Neuronal stem cell (in vitro differentiated cells): ENCODE data around the gene ASS1.

Experiments
- DNase-seq: peaks from one replicate; pipeline ENCODE4 v3.0.0-alpha.2; 2013; ENCODE audit warnings: low spot score
- H2AFZ ChIP-seq: one replicate; pipeline ENCODE4 v1.6.1; 2013; ENCODE audit warnings: mild to moderate bottlenecking, low read length, inconsistent platforms
- H2AK5ac ChIP-seq: 2 replicates; pipeline ENCODE4 v1.6.1; 2013; ENCODE audit warnings: low read depth, mild to moderate bottlenecking, inconsistent platforms, low read length, moderate library complexity, mixed read lengths
- H2BK120ac ChIP-seq: 2 replicates; pipeline ENCODE4 v1.6.1; 2013; ENCODE audit warnings: low read depth, mild to moderate bottlenecking, inconsistent platforms, low read length, moderate library complexity, mixed read lengths
- H2BK12ac ChIP-seq: one replicate; pipeline ENCODE4 v1.6.1; 2013; ENCODE audit warnings: low read length, inconsistent platforms
- H2BK15ac ChIP-seq: 2 replicates; pipeline ENCODE4 v1.6.1; 2013; ENCODE audit warnings: mild to moderate bottlenecking, low read length, inconsistent platforms, mixed read lengths
- H2BK5ac ChIP-seq: one replicate; pipeline ENCODE4 v1.6.1; 2013; ENCODE audit warnings: inconsistent platforms, mild to moderate bottlenecking, low read length, moderate library complexity
- H3K14ac ChIP-seq: one replicate; pipeline ENCODE4 v1.6.1; 2013; ENCODE audit warnings: low read length, inconsistent platforms
- H3K18ac ChIP-seq: 2 replicates; pipeline ENCODE4 v1.6.1; 2013; ENCODE audit warnings: low read length, inconsistent platforms
- H3K23ac ChIP-seq: 2 replicates; pipeline ENCODE4 v1.6.1; 2013; ENCODE audit warnings: low read depth, mild to moderate bottlenecking, mixed read lengths, low read length, inconsistent platforms; ENCODE audit not compliant: poor library complexity
- H3K27ac ChIP-seq: replicated peaks from 3 replicates; pipeline ENCODE4 v1.5.1; 2013; ENCODE audit warnings: low read length, inconsistent platforms
- H3K27me3 ChIP-seq, 3 experiments: 2 replicates each; pipeline ENCODE4 v1.6.1; 2013; ENCODE audit warnings: low read length in 3 of 3, mild to moderate bottlenecking in 2 of 3, inconsistent platforms in 1 of 3, low read depth in 1 of 3, mixed read lengths in 1 of 3, moderate library complexity in 1 of 3; ENCODE audit not compliant: control insufficient read depth in 3 of 3, insufficient read depth in 3 of 3
- H3K36me3 ChIP-seq, 2 donors: replicated peaks in 1 of 2; 2 replicates each; pipeline ENCODE4 v1.6.1; 2013; ENCODE audit warnings: low read length in 2 of 2; ENCODE audit not compliant: control insufficient read depth in 2 of 2, insufficient read depth in 2 of 2
- H3K4ac ChIP-seq: 2 replicates; pipeline ENCODE4 v1.6.1; 2013; ENCODE audit warnings: inconsistent platforms, mild to moderate bottlenecking, low read length, moderate library complexity
- H3K4me1 ChIP-seq, 2 donors: 1 replicate in 1 of 2; 2 replicates in 1 of 2; pipeline ENCODE4 v1.6.1; 2013; ENCODE audit warnings: low read length in 2 of 2, low read depth in 1 of 2; ENCODE audit not compliant: control insufficient read depth in 2 of 2, insufficient read depth in 1 of 2
- H3K4me2 ChIP-seq: one replicate; pipeline ENCODE4 v1.6.1; 2013; ENCODE audit warnings: mild to moderate bottlenecking, low read length, inconsistent platforms; ENCODE audit not compliant: insufficient read depth, poor library complexity, severe bottlenecking
- H3K4me3 ChIP-seq, 2 donors: 2 replicates each; pipeline ENCODE4 v1.5.1; 2013; ENCODE audit warnings: low read length in 2 of 2, mild to moderate bottlenecking in 2 of 2, inconsistent platforms in 1 of 2, moderate library complexity in 1 of 2
- H3K79me1 ChIP-seq: one replicate; pipeline ENCODE4 v1.6.1; 2013; ENCODE audit warnings: low read depth, mild to moderate bottlenecking, inconsistent platforms, low read length, moderate library complexity
- H3K9ac ChIP-seq: one replicate; pipeline ENCODE4 v1.6.1; 2013; ENCODE audit warnings: mild to moderate bottlenecking, low read depth, low read length, inconsistent platforms; ENCODE audit not compliant: poor library complexity
- H3K9me3 ChIP-seq, 2 donors: replicated peaks in 1 of 2; 2 replicates each; pipeline versions ENCODE3 to v1.6.1; 2013; ENCODE audit warnings: low read length in 2 of 2, mild to moderate bottlenecking in 2 of 2, inconsistent platforms in 1 of 2, low read depth in 1 of 2, mixed read lengths in 1 of 2, moderate library complexity in 1 of 2; ENCODE audit not compliant: control insufficient read depth in 2 of 2, insufficient read depth in 1 of 2
- H4K8ac ChIP-seq: one replicate; pipeline ENCODE4 v1.6.1; 2013; ENCODE audit warnings: low read depth, mild to moderate bottlenecking, inconsistent platforms, low read length, moderate library complexity
- H4K91ac ChIP-seq: one replicate; pipeline ENCODE4 v1.6.1; 2013; ENCODE audit warnings: low read length, low read depth, mild to moderate bottlenecking, inconsistent platforms; ENCODE audit not compliant: poor library complexity
- WGBS, 2 donors: extraction: QIAGEN DNeasy Blood & Tissue Kit; methylation state at CpG; one replicate each; pipeline ENCODE4 v1.1.7; 2013; ENCODE audit warnings: missing lambda C conversion rate in 2 of 2, mixed read lengths in 1 of 2; ENCODE audit not compliant: insufficient read length in 2 of 2, insufficient replicate concordance in 1 of 2; ENCODE audit errors: extremely low coverage in 2 of 2; 5-methylcytosine and 5-hydroxymethylcytosine counted together

ASS1 gene

DNA sequence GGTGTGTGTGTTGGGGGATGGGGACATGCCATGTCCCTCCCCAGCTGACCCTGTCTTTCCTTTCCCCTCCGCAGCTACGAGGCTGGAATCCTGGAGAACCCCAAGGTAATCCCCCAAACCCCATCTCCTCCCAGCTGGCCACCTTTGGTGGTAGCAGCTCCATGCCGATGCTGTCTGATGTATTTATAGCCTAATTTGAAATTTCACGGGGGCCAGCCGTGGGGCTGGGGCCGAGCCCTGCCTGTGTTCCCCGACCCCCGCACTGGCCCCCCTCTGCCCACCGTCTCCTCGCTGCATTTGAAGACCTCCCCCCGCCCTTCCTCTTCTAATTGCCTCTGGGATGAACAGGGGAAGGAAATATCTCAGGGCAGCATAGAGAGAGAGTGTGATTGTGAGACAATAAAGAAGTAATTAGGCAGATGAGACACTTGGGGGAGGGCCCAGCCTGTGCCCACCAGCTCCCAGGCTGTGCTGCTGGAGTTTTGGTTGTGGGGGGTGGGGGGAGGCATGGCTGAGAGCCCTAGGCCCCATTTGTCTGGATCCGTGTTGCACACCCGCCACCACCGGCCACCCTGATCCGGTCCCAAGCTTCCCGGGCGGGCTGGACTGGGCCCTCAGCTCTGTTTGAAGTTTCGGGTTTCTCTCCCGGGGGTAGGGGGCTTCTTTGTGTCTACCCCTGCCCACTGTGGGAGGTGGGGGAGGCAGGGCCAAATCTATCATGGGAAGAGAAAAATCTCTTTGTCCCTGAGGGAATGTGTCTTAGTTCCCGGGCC, 26.8 kb downstream of the ASS1 start:
- H2BK5ac ChIP-seq, result peak overlapping the region; percentile 79
- H4K8ac ChIP-seq, result no peak overlapping the region
- H2BK120ac ChIP-seq, result peak overlapping the region; percentile 63
- H3K4me2 ChIP-seq, result no peak overlapping the region
- no peaks in the 10 kb centered on the region for H3K9me3 ChIP-seq
- H2AFZ ChIP-seq, result peak overlapping the region; percentile 82
- H3K4me1 ChIP-seq, result peaks cover 25 to 44% of the 10 kb centered on the region in 2 donors
- no peak overlapping the region for H3K14ac ChIP-seq
- no peak for DNase-seq
- no peaks in the 10 kb centered on the region for H3K36me3 ChIP-seq
- peak overlapping the region; percentile 97 for H2BK15ac ChIP-seq
- H2BK12ac ChIP-seq, result peak overlapping the region; percentile 99
- no peak overlapping the region for H3K23ac ChIP-seq
- no peaks in the 10 kb centered on the region for H3K79me1 ChIP-seq
- no peak overlapping the region for H3K4me3 ChIP-seq
- H3K27me3 ChIP-seq, result peaks cover 0 to 85% (median 0%) of the 10 kb centered on the region in 3 experiments
- no peak overlapping the region for H4K91ac ChIP-seq
- H3K4ac ChIP-seq, result no peak overlapping the region
- H3K9ac ChIP-seq, result no peak overlapping the region
- peak overlapping the region; percentile 23 for H3K27ac ChIP-seq
- peak overlapping the region; percentile 98 for H2AK5ac ChIP-seq
- WGBS, 2 donors, result no CpG with 5 or more reads among the region's 20 CpGs
- peak overlapping the region; percentile 96 for H3K18ac ChIP-seq

DNA sequence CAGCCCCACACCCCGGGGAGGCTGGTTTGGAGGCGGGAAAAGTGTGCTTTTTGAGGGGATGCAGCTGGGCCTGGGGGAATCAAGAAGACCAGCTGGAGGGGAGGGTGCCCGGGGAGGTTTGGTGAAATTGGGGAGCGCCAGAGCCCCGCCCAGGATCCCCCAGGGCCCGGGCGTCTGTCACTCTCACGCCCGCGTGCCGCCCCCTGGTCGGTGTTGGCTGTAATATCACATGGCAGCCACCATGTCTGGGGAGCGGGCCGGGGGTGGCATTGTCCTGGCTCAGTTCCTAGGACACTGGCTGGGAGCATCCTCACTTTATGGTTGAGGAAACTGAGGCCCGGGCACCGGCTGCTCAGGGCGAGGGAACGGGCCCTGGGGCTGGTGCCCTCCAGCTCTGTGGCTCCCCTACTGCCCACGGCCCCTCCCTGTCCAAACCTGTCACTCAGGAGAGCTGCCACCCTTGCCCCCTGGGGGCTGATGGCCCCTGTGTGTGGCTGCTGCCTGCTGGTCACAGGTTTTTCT, 27.5 kb downstream of the ASS1 start:
- Histone ChIP-seq H3K14ac (no peak overlapping the region), H3K18ac (peak overlapping the region; percentile 96), H4K8ac (no peak overlapping the region), H2BK120ac (peak overlapping the region; percentile 63), H4K91ac (no peak overlapping the region), H2AFZ (peak overlapping the region; percentile 82), H3K27ac (peak overlapping the region; percentile 32), H2BK12ac (peak overlapping the region; percentile 93), H3K4me3 (no peak overlapping the region), H3K4me2 (no peak overlapping the region), H3K9ac (no peak overlapping the region), H3K27me3 (peaks cover 0 to 85% (median 0%) of the 10 kb centered on the region in 3 experiments), H2BK5ac (peak overlapping the region; percentile 85), H3K23ac (peak overlapping the region; percentile 35), H2BK15ac (peak overlapping the region; percentile 97), H3K79me1 (no peaks in the 10 kb centered on the region), H2AK5ac (peak overlapping the region; percentile 91), H3K4me1 (peaks cover 25 to 38% of the 10 kb centered on the region in 2 donors), H3K4ac (peak overlapping the region; percentile 53), H3K9me3 (no peaks in the 10 kb centered on the region), H3K36me3 (no peaks in the 10 kb centered on the region)
- WGBS, 2 donors, result no CpG with 5 or more reads among the region's 19 CpGs
- DNase-seq, result no peak

DNA sequence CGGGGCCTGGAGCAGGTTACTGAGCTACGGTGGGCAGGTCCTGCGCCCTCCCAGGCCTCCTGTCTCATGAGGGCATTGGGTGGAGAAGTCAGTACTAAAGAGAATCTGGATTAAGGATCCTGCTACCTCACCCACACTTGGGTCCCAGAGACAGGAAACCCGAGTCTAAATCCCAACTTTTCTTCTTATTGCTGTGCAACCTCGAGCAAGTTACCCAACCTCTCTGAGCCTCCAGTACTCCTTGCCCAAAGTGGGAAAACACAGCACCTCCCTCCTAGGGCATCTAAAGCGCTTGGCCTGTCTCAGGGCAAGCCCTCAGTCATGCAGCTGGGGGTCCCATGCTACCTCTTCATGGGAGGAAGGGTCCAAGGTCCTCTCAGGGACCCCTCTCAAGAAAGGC, 28.2 kb downstream of the ASS1 start:
- H3K4me1 ChIP-seq, result peaks cover 25 to 37% of the 10 kb centered on the region in 2 donors

GRCh38 chr9:130473566-130473965, 28.8 kb downstream of the ASS1 start:
- Histone ChIP-seq H4K8ac (no peak overlapping the region), H3K4ac (no peak overlapping the region), H3K4me3 (peak overlapping the region in 1 of 2 donors; percentile 13), H3K23ac (no peak overlapping the region), H3K9ac (no peak overlapping the region), H2BK5ac (peak overlapping the region; percentile 85), H3K14ac (no peak overlapping the region), H3K27ac (no peak overlapping the region), H3K36me3 (no peaks in the 10 kb centered on the region), H2BK15ac (peak overlapping the region; percentile 97), H3K79me1 (no peaks in the 10 kb centered on the region), H3K4me1 (peaks cover 27 to 40% of the 10 kb centered on the region in 2 donors), H2BK120ac (no peak overlapping the region), H3K27me3 (peaks cover 0 to 87% (median 0%) of the 10 kb centered on the region in 3 experiments), H3K4me2 (peak overlapping the region; percentile 41), H3K9me3 (peaks cover 0 to 1% of the 10 kb centered on the region in 2 donors), H2BK12ac (no peak overlapping the region), H2AFZ (peak overlapping the region; percentile 62), H2AK5ac (peak overlapping the region; percentile 91), H4K91ac (no peak overlapping the region), H3K18ac (peak overlapping the region; percentile 78)
- DNase-seq, result no peak
- WGBS, 2 donors, result no CpG with 5 or more reads among the region's 13 CpGs

More for the DNA sequence above, 28.2 kb downstream of the ASS1 start:
- H3K36me3 ChIP-seq, result no peaks in the 10 kb centered on the region
- H4K8ac ChIP-seq, result no peak overlapping the region
- H2AFZ ChIP-seq, result no peak overlapping the region
- no peaks in the 10 kb centered on the region for H3K79me1 ChIP-seq
- no peak overlapping the region for H3K23ac ChIP-seq
- H3K18ac ChIP-seq, result peak overlapping the region; percentile 96
- peak overlapping the region; percentile 97 for H2BK15ac ChIP-seq
- no peak overlapping the region for H3K4me3 ChIP-seq
- no CpG with 5 or more reads among the region's 6 CpGs for WGBS, 2 donors
- DNase-seq, result no peak
- H3K4me2 ChIP-seq, result no peak overlapping the region
- no peak overlapping the region for H3K4ac ChIP-seq
- peak overlapping the region; percentile 93 for H2BK12ac ChIP-seq
- H3K27ac ChIP-seq, result no peak overlapping the region
- H3K9me3 ChIP-seq, result peaks cover 0 to 1% of the 10 kb centered on the region in 2 donors
- no peak overlapping the region for H3K9ac ChIP-seq
- H4K91ac ChIP-seq, result no peak overlapping the region
- H2AK5ac ChIP-seq, result peak overlapping the region; percentile 91
- peak overlapping the region; percentile 63 for H2BK120ac ChIP-seq
- peaks cover 0 to 85% (median 0%) of the 10 kb centered on the region in 3 experiments for H3K27me3 ChIP-seq
- H3K14ac ChIP-seq, result no peak overlapping the region
- peak overlapping the region; percentile 85 for H2BK5ac ChIP-seq
